Measurements from ENCODE around the gene UNC13D. TPM values are rescaled to one million over a fixed set of nuclear protein-coding genes. Genes with fewer than 3 reads are reported as not detected.
A peak's percentile ranks its signal among the peaks of the same experiment; 100 is the strongest.

The UNC13D gene
- total RNA-seq, 1 experiment from 2014 or later, result 1.4 TPM

GRCh38 chr17:75836605-75837004 lies 7.6 kb downstream of the UNC13D start:
- H3K36me3 ChIP-seq, result no peaks in the 10 kb centered on the region
- no peak overlapping the region for H3K4me3 ChIP-seq
- H3K4me1 ChIP-seq, result peaks cover 12% of the 10 kb centered on the region; the same call in 1 of the 2 replicates
- H3K27ac ChIP-seq, result no peak overlapping the region
- no peaks in the 10 kb centered on the region for H3K9me3 ChIP-seq (replicated peaks)
- DNase-seq, result no peak
- H3K27me3 ChIP-seq, result no peaks in the 10 kb centered on the region

GRCh38 chr17:75835654-75835987 lies 8.6 kb downstream of the UNC13D start:
- H3K4me3 ChIP-seq, result no peak overlapping the region
- no peaks in the 10 kb centered on the region for H3K36me3 ChIP-seq
- no peak overlapping the region for H3K27ac ChIP-seq
- peaks cover 12% of the 10 kb centered on the region; the same call in 1 of the 2 replicates for H3K4me1 ChIP-seq
- H3K27me3 ChIP-seq, result no peaks in the 10 kb centered on the region
- no peaks in the 10 kb centered on the region for H3K9me3 ChIP-seq (replicated peaks)
- DNase-seq, result no peak

- Histone ChIP-seq H3K9me3 (replicated peaks) (no peaks in the 10 kb centered on the region), H3K4me1 (peaks cover 12% of the 10 kb centered on the region; the same call in 1 of the 2 replicates), H3K27ac (no peak overlapping the region), H3K4me3 (no peak overlapping the region), H3K36me3 (no peaks in the 10 kb centered on the region), H3K27me3 (no peaks in the 10 kb centered on the region)
- peak in 1 of 2 experiments; percentile 31 for DNase-seq
Measured at GRCh38 chr17:75834928-75835653, 9.1 kb downstream of the UNC13D start.

- H3K27ac ChIP-seq, result no peak overlapping the region
Measured at GRCh38 chr17:75834279-75834920, 9.8 kb downstream of the UNC13D start.

GRCh38 chr17:75832652-75833400 lies 11.4 kb downstream of the UNC13D start:
- H3K9me3 ChIP-seq (replicated peaks), result no peaks in the 10 kb centered on the region
- peaks cover 12% of the 10 kb centered on the region; the same call in 1 of the 2 replicates for H3K4me1 ChIP-seq
- H3K4me3 ChIP-seq, result no peak overlapping the region
- no peaks in the 10 kb centered on the region for H3K36me3 ChIP-seq
- peak in 1 of 2 experiments; percentile 33 for DNase-seq
- no peak overlapping the region for H3K27ac ChIP-seq
- no peaks in the 10 kb centered on the region for H3K27me3 ChIP-seq

More at GRCh38 chr17:75834279-75834920, 9.8 kb downstream of the UNC13D start:
- H3K4me1 ChIP-seq, result peaks cover 12% of the 10 kb centered on the region; the same call in 1 of the 2 replicates
- no peaks in the 10 kb centered on the region for H3K27me3 ChIP-seq
- no peaks in the 10 kb centered on the region for H3K36me3 ChIP-seq
- peak; percentile 60 to 69 for DNase-seq
- H3K4me3 ChIP-seq, result no peak overlapping the region
- no peaks in the 10 kb centered on the region for H3K9me3 ChIP-seq (replicated peaks)

GRCh38 chr17:75832164-75832651 lies 12.0 kb downstream of the UNC13D start:
- Histone ChIP-seq H3K9me3 (replicated peaks) (no peaks in the 10 kb centered on the region), H3K27me3 (no peaks in the 10 kb centered on the region), H3K4me1 (peaks cover 18% of the 10 kb centered on the region; the same call in 1 of the 2 replicates), H3K4me3 (no peak overlapping the region), H3K27ac (no peak overlapping the region), H3K36me3 (no peaks in the 10 kb centered on the region)
- DNase-seq, result no peak

- Histone ChIP-seq H3K27me3 (no peaks in the 10 kb centered on the region), H3K9me3 (replicated peaks) (no peaks in the 10 kb centered on the region), H3K4me1 (peaks cover 23% of the 10 kb centered on the region; the same call in 1 of the 2 replicates), H3K27ac (no peak overlapping the region), H3K4me3 (no peak overlapping the region), H3K36me3 (no peaks in the 10 kb centered on the region; the same call in 1 of the 2 replicates)
- no peak for DNase-seq
Measured at GRCh38 chr17:75831032-75831571, 13.1 kb downstream of the UNC13D start.

GRCh38 chr17:75830164-75831031 lies 13.8 kb downstream of the UNC13D start:
- Histone ChIP-seq H3K36me3 (peaks cover 5% of the 10 kb centered on the region; the same call in 1 of the 2 replicates), H3K4me3 (no peak overlapping the region), H3K9me3 (replicated peaks) (no peaks in the 10 kb centered on the region), H3K27me3 (no peaks in the 10 kb centered on the region), H3K4me1 (peaks cover 23% of the 10 kb centered on the region; the same call in 1 of the 2 replicates), H3K27ac (no peak overlapping the region)
- peak; percentile 47 to 54 for DNase-seq

GRCh38 chr17:75829747-75830146 lies 14.5 kb downstream of the UNC13D start:
- Histone ChIP-seq H3K4me1 (peaks cover 19% of the 10 kb centered on the region; the same call in 1 of the 2 replicates), H3K27ac (no peak overlapping the region), H3K27me3 (no peaks in the 10 kb centered on the region), H3K4me3 (no peak overlapping the region), H3K9me3 (replicated peaks) (no peaks in the 10 kb centered on the region), H3K36me3 (peaks cover 5% of the 10 kb centered on the region; the same call in 1 of the 2 replicates)
- DNase-seq, result no peak

- Histone ChIP-seq H3K27ac (no peak overlapping the region), H3K27me3 (no peaks in the 10 kb centered on the region), H3K9me3 (replicated peaks) (no peaks in the 10 kb centered on the region), H3K36me3 (peaks cover 5% of the 10 kb centered on the region; the same call in 1 of the 2 replicates), H3K4me1 (peaks cover 13% of the 10 kb centered on the region; the same call in 1 of the 2 replicates), H3K4me3 (no peak overlapping the region)
- DNase-seq, result no peak
Measured at GRCh38 chr17:75828741-75829140, 15.5 kb downstream of the UNC13D start.

GRCh38 chr17:75828076-75828400 lies 16.2 kb downstream of the UNC13D start:
- H3K9me3 ChIP-seq (replicated peaks), result no peaks in the 10 kb centered on the region
- no peaks in the 10 kb centered on the region for H3K27me3 ChIP-seq
- H3K27ac ChIP-seq, result no peak overlapping the region
- no peak for DNase-seq
- peaks cover 5% of the 10 kb centered on the region; the same call in 1 of the 2 replicates for H3K36me3 ChIP-seq
- peaks cover 13% of the 10 kb centered on the region; the same call in 1 of the 2 replicates for H3K4me1 ChIP-seq
- H3K4me3 ChIP-seq, result no peak overlapping the region; the same call in 1 of the 2 replicates

- H3K27ac ChIP-seq, result no peak overlapping the region; the same call in 1 of the 2 replicates
- peaks cover 5% of the 10 kb centered on the region; the same call in 1 of the 2 replicates for H3K36me3 ChIP-seq
- H3K4me1 ChIP-seq, result peaks cover 13% of the 10 kb centered on the region; the same call in 1 of the 2 replicates
- H3K9me3 ChIP-seq (replicated peaks), result no peaks in the 10 kb centered on the region
- peak; percentile 75 to 82 for DNase-seq
- peak overlapping the region; percentile 19; the same call in 1 of the 2 replicates for H3K4me3 ChIP-seq
- no peaks in the 10 kb centered on the region for H3K27me3 ChIP-seq
Measured at GRCh38 chr17:75827308-75828075, 16.7 kb downstream of the UNC13D start.

Measured in SJCRH30 (cell line).